Middle frontal gyrus (tissue), 1 donor: ENCODE data around the gene RIPOR2.

Experiments
- DNase-seq: peaks from one replicate; pipeline ENCODE4 v3.0.0-alpha.2; 2015; ENCODE audit warnings: low spot score; ENCODE audit errors: extremely low spot score

Gene RIPOR2, protein sequence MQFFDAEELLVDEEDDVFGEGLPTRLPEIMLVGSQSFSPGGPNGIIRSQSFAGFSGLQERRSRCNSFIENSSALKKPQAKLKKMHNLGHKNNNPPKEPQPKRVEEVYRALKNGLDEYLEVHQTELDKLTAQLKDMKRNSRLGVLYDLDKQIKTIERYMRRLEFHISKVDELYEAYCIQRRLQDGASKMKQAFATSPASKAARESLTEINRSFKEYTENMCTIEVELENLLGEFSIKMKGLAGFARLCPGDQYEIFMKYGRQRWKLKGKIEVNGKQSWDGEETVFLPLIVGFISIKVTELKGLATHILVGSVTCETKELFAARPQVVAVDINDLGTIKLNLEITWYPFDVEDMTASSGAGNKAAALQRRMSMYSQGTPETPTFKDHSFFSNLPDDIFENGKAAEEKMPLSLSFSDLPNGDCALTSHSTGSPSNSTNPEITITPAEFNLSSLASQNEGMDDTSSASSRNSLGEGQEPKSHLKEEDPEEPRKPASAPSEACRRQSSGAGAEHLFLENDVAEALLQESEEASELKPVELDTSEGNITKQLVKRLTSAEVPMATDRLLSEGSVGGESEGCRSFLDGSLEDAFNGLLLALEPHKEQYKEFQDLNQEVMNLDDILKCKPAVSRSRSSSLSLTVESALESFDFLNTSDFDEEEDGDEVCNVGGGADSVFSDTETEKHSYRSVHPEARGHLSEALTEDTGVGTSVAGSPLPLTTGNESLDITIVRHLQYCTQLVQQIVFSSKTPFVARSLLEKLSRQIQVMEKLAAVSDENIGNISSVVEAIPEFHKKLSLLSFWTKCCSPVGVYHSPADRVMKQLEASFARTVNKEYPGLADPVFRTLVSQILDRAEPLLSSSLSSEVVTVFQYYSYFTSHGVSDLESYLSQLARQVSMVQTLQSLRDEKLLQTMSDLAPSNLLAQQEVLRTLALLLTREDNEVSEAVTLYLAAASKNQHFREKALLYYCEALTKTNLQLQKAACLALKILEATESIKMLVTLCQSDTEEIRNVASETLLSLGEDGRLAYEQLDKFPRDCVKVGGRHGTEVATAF

DNA sequence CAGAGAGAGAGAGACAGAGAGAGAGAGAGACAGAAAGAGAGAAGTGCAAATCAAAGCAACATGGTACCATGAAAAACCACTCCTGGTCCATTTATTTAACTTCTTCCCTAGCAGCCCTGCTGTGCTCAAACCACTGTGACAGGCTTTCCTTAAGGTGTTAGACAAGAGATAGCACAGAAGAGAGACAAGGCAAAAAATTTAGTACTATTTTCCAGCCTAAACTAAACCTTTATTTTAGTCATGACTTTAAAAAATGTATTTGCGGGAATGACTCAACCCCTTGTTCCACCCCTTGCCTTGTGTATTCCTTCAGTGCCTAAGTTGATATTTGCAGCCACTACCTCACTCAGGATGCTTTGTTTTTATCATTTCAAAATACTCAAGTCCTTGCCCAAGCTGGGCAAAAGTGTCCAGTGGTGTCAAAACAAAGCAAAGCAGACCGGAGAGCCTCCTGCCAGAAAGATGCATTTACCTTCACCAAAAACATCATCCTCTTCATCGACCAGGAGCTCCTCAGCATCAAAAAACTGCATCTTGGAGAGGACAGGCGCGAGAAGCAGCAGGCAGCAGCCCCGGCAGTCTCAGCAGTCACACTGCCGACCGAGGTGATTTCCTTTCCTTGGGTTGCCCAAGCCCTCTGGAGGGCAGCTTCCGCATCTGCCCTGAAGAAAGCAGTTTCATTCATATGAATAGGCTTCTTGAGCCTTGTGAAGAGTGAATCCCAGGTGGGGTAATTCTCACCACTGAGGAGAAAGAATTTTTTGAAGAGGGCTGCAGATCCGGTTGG is at the start of gene RIPOR2:
Gene RIPOR2, minus strand, starts transcription at position 595 of the 787 bp plus-strand sequence. Its CDS starts 62 bp downstream, at position 533.
- no peak for DNase-seq

DNA sequence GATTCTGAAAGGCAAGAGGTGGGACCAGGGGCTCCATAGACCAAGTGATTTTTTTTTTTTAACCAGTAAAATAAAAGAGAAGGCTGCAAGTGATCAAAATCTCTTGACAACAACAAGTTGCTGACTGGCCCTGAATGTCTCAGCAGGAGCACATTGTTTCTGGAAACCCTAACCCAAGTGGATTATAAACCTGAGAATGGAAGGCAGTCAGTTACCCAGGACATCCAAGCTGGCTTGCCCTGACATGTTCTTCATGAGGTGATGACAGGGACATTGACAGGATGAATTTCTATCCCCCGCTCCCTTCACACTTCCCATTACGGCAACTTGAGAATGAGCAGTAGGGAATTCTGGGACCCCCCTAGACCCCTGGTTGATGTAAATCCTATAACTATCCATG is 49.6 kb upstream of the RIPOR2 start:
- DNase-seq, result no peak

DNA sequence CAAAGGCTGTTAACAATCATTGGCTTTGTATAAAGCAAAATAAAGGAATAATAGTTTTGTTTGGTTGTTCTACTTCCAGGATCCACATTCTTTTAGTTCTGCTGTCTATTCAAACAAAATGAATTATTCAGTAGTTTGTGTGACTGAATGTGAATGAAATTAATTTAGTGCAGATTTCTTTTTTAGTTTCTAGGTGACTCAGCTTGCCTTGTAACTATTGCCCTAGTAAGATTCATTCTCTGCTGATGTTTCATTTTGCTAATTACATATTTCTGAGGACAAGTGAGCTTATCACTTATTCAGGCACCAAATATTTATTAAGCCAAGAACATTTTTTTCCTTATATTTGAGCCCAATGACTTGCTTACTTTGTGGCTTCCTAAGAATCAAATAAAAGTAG is 46.5 kb upstream of the RIPOR2 start:
- DNase-seq, result no peak

DNA sequence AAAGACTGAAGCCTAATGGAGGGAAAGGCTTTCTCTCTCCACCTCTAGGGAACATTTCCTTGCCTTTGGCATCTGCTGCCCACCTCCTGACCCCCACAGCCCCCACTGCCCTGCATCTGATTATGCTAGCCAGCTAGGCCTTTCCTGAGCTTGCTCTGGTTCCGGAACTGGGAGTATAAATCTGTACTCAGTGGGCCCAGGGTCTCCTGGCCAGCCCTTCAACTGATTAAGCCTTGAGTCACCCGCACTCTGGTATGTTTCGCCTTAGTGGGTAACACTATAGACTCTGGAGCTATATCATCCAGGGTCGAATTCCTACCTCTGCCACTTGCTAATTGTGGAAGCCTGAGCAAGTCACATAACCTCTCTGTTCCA is 45.6 kb upstream of the RIPOR2 start:
- no peak for DNase-seq

DNA sequence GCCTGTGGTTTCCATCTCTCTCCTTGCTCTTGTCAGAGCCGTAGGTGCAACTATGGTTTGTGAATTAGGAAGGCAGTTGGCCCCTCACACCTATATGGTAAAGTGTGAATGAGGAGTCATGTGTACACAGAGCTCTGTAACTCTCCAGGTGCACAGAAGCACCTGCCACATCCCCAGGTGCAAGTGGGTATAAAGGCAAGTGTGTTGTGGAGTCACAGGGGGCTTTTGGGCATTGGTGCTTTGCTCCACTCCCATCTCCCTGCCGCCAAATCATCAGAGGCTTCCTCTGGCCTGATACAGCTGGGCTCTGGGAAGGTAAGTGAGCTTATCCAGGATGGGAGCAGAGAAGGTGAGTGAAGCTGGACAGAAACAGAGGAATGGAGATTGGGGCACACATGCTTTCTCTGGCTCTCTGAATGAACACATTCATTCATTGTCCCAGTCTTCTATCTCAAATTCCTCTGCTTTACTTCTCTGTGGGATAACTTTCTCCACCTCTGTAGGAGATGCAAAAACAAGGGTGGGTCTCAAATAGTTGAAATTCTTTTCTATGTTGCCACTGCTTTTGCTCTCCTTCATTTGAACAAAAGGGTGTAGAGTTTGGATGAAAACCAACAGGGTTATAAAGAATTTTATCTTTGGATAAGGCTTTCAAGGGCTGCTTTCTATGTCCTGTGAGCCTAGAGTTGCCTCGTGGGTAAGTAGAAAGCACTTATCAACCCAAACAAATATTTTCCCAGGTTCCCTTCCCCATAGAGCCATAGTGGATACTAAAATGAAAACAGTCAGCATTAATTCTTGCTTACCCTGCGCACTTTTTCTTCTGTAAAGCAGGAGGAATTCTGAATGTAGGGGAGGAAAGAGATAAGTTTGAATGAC is 45.0 kb upstream of the RIPOR2 start:
- DNase-seq, result no peak

DNA sequence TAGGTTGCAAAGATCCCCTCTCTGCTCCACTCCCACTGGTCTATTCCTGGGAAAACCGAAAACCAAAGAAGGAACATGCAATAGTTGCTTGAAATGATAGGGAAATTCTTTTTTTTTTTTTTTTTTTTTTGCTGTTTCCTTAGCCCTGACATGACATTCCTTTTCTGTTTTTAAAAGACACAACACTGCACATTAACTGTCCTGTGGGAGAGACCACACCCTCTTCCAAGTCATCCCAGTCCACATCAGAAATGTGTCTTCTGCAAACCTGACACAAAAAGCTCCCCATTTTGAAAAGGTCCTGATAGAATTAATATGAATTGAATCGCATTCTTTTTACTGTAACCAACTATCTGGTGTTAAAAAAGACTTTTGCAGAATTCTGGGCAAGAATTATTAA is 43.4 kb upstream of the RIPOR2 start:
- DNase-seq, result no peak

DNA sequence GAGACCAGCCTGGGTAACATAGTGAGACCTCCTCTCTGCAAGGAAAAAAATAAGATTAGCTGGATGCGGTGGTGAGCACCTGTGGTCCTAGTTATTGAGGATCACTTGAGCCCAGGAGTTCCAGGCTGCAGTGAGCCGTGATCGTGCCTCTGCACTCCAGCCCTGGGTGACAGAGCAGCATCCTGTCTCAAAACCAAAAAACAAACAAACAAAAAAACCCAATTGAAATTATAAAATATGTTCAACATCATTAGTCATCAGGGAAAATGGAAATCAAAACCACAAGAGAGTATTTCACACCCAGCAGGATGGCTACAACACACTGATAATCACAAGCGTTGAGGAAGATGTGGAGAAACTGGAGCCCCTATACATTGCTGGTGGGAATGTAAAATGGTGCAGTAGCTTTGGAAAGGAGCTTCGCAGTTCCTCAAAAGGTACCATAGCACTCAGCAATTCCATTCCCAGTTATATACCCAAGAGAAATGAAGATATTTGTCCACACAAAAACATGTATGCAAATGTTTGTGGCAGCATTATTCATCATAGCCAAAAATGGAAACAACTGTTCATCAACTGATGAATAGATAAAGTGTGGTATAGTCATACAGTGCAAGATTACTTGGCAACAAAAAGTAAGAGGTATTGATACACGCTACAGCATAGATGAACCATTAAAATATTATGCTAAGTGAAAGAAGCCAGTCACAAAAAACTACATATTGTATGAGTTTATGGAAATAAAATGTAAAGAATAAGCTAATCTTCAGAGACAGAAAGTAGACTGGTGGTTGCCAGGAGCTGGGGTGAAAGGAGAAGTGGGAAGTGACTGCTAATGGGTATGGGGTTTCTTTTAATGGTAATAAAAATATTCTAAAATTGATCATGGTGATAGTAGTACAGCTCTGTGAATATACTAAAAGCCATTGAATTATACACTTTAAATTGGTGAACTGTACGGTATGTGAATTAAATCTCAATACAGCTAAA is 38.7 kb upstream of the RIPOR2 start:
- no peak for DNase-seq

DNA sequence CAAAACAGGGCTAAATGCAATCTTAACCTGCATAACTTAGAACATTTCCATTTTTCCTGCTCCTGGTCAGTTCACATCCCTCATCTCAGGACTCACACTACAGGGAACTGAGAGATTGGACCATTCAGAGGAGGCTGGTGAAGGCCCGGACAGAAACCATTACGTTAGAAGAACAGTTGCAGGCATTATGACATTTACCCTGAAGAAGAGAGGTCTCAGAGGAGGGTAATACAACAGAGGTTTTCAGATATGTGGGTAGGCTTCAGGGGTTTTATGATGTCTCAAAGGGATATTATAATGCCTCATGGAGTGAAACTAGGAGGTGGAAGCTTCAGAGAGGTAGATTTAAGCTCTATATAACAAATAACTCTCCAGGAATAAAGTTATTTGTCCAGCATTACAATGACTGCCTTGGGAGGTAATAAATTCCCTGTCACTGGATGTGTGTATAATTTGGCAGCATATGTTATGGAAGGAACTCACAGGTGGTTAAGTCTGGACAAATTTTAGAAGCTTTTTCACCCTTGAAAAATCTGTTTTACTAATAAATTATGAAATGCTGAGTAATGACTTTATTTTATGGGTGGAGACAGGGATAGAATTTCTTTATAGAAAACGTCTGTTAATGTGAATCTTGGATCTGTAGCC is 36.7 kb upstream of the RIPOR2 start:
- no peak for DNase-seq

DNA sequence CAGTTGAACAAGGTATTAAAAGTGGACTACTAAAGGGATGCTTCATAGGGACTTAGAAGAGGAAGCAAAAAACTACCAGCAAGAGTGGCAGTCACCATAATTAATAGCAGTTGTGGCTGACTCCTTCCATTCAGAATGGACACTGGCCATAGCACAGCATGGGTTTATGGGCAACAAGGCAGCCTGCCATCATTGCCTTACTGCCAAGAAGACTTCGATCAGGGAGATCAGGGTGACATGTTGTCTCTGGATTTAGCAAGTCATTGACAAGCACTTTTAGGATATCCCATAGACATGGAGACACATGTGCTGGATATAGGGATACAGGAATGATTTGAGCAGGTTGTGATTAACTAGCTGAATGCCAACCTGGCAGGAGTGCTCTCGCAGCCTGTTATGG is 35.3 kb upstream of the RIPOR2 start:
- no peak for DNase-seq

DNA sequence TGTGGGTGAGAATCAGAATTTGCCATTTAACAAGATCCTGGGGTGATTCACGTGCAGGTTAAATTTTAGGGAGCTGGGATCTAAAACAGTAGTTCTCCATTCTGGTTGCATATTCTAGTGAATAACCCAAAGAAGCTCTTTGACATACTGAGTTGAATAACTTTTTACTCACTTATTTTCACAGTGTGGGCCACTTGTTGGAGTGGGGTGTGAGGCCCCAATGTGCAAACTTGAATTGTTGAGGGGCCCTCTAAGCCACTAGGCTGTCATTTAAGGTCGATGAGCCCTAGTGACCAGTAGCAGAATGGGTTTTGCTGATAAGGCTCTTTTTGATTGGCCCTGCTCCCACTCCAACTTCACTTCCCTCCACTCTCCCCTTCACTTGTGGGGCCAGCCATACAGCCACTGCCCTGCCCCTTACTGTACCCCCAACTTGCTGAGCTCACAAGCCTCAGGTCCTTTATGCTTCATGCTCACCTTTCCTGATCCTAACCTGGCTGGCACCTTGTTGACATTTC is 33.6 kb upstream of the RIPOR2 start:
- no peak for DNase-seq

DNA sequence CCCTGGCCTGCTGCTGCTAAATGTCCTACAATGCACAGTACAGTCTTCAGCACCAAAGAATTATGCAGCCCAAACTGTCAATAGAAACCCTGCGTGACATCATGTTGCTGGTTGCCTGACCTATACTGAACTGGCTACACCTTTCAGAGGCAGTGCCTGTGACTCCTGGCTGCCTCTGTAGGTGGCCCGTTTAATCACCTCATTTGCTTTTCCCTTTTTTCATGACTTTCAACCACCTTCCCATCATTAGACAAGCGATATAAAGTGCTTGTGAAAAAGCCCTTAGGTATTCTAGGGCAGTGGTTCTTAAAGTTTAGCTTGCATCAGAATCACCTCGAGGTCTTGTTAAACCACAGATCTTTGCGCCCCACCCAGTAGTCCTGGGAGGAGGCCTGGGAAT is 33.0 kb upstream of the RIPOR2 start:
- no peak for DNase-seq

DNA sequence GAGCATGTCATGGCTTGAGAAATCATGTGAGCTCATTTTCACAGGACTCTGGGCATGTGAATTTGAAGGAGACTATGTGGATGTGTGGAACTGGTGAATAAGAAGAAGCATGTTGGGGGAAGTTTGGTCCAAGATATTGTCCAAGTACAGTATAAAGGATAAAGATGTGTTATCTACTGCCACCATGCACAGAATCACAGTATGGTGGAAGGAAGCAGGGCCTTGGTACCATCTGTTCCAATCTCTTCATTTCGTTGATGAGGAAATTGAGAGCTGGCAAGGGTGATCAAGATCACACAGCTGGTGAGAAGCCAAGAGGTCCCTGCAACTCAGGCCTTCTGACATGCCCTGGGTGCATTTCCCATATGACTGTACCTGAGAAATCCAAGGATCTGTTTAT is 31.5 kb upstream of the RIPOR2 start:
- no peak for DNase-seq

DNA sequence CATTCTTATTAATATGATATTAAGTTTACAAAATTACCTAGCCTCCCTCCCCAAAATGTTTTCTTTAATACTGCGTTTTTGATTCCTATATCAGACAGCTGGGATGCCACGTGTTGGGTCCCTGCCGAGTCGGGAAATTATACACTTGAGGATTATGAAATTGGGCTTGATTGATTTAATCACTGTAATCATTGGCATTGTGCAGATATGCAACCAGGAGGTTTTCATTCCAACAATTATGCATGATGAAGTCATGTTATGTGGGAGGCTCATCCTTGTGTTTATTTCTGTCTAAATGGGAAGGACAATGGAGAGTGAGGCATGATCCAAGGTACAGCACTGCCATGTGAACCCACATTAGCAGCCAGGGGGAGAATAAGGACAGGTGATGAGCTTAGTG is 30.6 kb upstream of the RIPOR2 start:
- DNase-seq, result no peak

DNA sequence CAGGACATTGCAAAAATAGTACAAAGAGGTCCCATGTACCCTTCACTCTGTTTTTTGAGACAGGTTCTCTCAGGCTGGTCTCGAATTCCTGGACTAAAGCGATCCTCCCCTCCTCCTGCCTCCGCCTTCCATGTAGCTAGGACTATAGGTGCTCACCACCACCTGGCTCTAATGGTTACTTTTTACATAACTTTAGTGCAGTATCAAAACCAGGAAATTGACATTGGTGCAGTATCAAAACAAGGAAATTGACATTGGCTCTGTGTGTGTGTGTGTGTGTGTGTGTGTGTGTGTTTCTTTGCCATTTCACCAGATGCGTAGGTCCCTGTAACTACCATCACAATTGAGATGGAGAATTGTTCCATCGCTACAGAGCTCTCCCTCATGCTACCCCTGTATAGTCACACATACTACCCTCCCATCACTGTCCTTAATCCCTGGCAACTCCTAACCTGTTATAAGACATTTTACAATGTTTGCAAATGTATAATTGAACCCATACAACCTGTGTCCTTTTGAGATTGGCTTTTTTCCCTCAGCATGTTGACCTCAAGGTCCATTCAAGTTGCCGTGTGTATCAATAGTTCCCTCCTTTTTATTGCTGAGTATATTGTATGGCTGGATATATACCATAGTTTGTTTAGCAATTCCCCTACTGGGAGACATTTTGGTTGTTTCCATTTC is 28.3 kb upstream of the RIPOR2 start:
- DNase-seq, result no peak

DNA sequence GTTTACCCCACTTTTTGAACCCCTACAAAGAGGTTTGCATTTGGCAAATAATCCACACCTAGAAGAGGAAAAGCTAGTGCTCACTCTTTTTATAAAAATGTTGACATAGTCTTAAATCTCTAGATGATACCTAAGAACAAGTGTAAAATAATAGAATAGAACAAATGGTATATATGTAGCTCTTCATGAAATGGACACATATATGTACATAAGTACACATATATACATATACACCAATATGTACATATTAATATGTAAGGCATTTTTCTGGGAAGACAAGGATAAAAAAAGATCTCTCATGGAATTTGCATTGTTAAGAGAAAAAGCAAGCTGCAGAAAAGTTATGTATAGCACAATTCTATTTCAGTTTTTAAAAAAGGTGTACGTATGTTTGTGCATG is 27.6 kb upstream of the RIPOR2 start:
- no peak for DNase-seq

DNA sequence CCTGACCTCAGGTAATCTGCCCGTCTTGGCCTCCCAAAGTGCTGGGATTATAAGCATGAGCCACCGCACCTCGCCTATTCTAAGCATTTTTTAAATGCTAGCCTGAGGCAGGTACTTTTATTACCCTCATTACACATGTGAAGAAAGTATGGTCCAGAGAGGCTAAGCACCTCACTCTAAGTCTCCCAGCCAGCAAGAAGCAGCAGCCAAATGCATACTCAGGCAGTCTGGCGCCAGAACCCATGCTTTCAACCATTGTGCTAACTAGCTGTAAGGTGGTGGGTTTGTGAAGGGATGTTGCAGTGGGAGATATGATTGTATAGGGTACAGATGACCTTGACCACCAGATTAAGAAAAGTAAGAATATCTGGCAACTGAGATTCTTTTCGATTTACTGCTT is 26.1 kb upstream of the RIPOR2 start:
- no peak for DNase-seq

DNA sequence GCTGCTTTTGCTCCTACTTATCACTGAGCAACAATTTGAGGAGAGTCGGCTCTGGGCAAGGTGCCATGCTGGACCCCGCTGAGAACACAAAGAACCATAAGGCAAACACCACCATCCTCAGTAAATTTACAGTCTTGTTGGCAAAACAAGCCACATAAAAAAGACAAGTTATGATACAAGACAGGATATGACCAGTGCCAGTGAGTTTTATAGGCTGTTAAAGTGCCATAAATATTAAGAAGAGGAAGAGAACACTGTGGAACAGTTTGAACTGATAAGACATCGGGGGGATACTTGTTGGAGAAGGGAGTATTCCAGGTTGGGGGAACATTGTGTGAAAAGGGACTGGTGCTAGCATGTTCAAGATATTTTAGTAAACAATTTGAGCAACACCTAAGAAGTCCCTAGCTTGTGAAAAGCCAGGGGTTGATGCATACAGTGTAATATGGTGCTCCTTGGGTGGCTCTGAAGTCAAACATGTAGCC is 25.3 kb upstream of the RIPOR2 start:
- DNase-seq, result no peak

DNA sequence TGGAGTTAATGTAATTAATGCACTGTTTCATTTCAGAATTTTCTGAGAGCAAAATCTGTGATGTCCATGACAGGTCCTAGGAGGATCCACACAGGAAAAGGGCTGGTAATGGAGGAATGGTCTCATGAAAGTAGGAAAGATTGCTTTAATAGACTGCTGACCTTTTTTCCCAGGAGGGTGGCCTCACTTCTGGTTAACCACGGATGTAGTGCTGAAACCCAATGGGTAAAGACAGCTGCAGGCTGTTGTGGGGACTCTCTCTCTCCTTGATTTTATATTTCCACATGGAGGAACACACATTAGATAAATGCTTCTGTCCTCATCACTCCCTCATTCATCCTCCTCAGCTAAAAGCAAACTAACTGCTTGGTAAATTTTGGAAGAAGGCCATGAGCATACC is 23.6 kb upstream of the RIPOR2 start:
- no peak for DNase-seq
